Endothelial cell (in vitro differentiated cells): Measurements from ENCODE around the gene CPEB1. TPM values are rescaled to one million over a fixed set of nuclear protein-coding genes. Genes with fewer than 3 reads are reported as not detected.
"Not testable (repeated sequence)": the region's sequence is repeated elsewhere in the genome, so short reads cannot be mapped to it uniquely, and the experiment has no call there.

Experiments
- DNase-seq: peaks from one replicate; pipeline ENCODE4 v3.0.0; 2021; ENCODE audit warnings: low spot score
- H3K27ac Mint-ChIP-seq: one replicate; pipeline ENCODE4 v1.8.0; 2021; ENCODE audit warnings: mixed read lengths, inconsistent platforms; ENCODE audit not compliant: unreplicated experiment
- H3K27me3 Mint-ChIP-seq: one replicate; pipeline ENCODE4 v1.8.0; 2021; ENCODE audit warnings: mild to moderate bottlenecking, moderate library complexity, mixed read lengths, inconsistent platforms; ENCODE audit not compliant: unreplicated experiment
- H3K36me3 Mint-ChIP-seq: one replicate; pipeline ENCODE4 v1.8.0; 2021; ENCODE audit warnings: mild to moderate bottlenecking, low read depth, mixed read lengths, inconsistent platforms; ENCODE audit not compliant: unreplicated experiment
- H3K4me1 Mint-ChIP-seq: one replicate; pipeline ENCODE4 v1.8.0; 2021; ENCODE audit warnings: mild to moderate bottlenecking, mixed read lengths, inconsistent platforms; ENCODE audit not compliant: unreplicated experiment
- H3K4me3 Mint-ChIP-seq: one replicate; pipeline ENCODE4 v1.8.0; 2021; ENCODE audit warnings: mild to moderate bottlenecking, mixed read lengths, inconsistent platforms; ENCODE audit not compliant: unreplicated experiment
- H3K9me3 Mint-ChIP-seq: one replicate; pipeline ENCODE4 v1.8.0; 2021; ENCODE audit warnings: mixed read lengths, inconsistent platforms; ENCODE audit not compliant: unreplicated experiment
- CTCF ChIP-seq: fragments of 200-600 bp; sonication (generic); IDR thresholded peaks from one replicate; pipeline ENCODE4 v1.5.0; 2021; ENCODE audit warnings: antibody characterized with exemption; ENCODE audit not compliant: unreplicated experiment
- total RNA-seq: library from RNA; stranded (reverse); fragmentation: NEBNext Ultra II Directional; extraction: Animal tissue kit (Norgen Biotek cat#: 25700); gene quantifications from one replicate; pipeline ENCODE4 v1.2.1, GENCODE V29; 2021; ENCODE audit not compliant: unreplicated experiment

Gene CPEB1
- total RNA-seq, 1 donor from 2014 or later: not detected

DNA sequence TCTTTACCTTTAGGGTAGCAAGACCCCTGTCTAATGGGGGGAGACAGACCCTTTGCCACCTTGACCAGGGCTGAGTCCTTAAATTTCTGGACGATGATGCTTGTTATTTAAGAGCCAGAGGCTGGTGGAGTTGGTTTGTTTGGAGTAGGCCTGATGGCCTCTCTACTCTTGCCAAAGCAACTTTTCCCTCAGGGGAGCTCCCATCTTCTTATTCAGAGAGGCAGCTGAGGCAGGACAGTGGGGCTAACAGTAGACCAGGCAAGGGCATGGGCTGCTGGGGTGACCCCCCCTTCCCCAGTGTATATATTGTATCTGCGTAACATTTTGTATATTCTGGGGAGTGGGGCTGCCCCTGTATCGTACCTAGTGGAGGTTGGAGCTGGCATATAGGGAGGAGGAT lies 117.2 kb downstream of the CPEB1 start:
- Mint-ChIP-seq H3K4me3 (no peak overlapping the region), H3K27ac (no peak overlapping the region), H3K36me3 (peaks cover 5% of the 10 kb centered on the region), H3K4me1 (no peaks in the 10 kb centered on the region), H3K27me3 (peaks cover 2% of the 10 kb centered on the region), H3K9me3 (no peaks in the 10 kb centered on the region)
- no peak for DNase-seq
- no peak for TF ChIP-seq CTCF

DNA sequence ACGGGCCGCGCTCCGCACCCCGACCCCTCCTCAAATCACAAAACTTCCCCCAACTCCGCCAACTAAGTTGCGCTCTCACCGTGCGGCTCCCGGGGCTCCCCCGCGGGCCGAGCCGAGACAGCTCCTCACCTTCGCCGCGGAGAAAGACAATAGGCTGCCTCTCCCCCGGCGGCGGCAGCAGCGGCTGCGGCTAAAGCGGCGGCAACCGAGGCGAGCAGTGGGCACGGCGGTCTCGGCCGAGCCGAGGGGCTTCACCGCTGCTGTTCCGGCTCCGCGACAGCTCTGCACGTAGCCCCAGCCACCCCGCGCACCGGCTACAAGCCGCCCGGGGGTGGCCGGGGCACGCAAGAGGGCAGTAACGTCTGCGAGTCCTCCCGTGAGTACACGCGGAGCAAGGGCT lies 133.6 kb downstream of the CPEB1 start:
- H3K9me3 Mint-ChIP-seq, H3K27me3 Mint-ChIP-seq, DNase-seq, H3K27ac Mint-ChIP-seq, H3K4me3 Mint-ChIP-seq, H3K4me1 Mint-ChIP-seq, H3K36me3 Mint-ChIP-seq: not testable (repeated sequence)

- not testable (repeated sequence) for DNase-seq, H3K27ac Mint-ChIP-seq, H3K27me3 Mint-ChIP-seq, H3K4me1 Mint-ChIP-seq, H3K9me3 Mint-ChIP-seq, H3K4me3 Mint-ChIP-seq, H3K36me3 Mint-ChIP-seq
Observed at GRCh38 chr15:82507693-82508092, 139.5 kb downstream of the CPEB1 start.

DNA sequence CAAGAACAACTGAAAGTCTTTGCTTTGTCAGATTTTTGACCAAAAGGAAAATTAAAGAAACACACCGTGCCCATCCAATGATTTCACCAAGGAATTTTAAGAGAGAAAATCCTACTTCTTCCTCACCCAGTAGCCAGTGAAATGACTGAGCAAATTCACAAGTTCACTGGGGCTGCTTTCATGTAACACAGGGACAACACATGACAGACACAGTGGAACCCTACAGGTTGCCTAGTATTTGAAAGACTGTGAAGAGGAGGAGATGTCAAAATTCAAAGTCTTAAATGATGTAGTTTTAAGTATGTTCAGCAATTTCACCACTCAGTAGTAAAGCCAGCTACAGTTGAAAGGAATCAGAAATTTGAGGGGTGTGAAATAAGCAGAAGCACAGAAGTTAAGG lies 140.1 kb downstream of the CPEB1 start:
- H3K27ac Mint-ChIP-seq, H3K9me3 Mint-ChIP-seq, H3K27me3 Mint-ChIP-seq, DNase-seq, H3K4me3 Mint-ChIP-seq, H3K4me1 Mint-ChIP-seq, H3K36me3 Mint-ChIP-seq: not testable (repeated sequence)

DNA sequence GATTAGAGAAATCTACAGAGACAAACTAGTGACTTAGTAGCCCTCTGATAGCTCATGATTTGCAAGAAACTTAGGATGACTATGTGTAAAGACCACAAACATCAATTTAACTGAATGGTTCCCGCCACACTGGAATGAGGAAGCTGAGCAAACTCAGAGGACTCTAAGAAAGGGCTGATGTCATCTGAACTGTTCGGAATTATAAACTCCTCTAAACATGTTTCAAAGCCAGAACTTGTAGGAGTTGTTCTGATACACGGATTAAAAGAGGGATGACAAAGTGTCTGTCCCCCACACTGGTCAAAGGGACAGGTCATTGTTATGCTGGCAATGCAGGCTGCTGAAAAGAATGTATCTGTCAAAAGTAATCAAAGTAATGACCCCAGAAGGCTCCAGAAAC lies 141.3 kb downstream of the CPEB1 start:
- DNase-seq, H3K27ac Mint-ChIP-seq, H3K4me1 Mint-ChIP-seq: not testable (repeated sequence)

DNA sequence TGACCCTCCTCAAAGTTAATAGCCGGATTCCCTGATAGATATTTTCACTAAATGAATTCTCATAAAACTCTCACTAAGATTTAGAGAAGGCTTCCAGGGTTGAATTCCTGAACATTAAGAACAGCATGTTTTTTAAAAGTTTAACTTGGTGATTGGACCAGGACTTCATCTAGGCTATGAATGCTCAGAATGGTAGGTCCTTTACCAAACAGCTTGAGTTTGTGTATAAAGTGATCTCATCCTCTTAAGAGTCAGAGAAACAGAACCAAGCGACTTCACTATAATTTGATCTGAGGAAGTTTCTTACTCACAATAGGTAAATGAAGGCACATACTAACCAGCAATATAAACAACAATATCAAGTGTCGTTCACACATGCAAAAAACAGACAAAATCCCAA lies 143.1 kb downstream of the CPEB1 start:
- H3K4me3 Mint-ChIP-seq, H3K27me3 Mint-ChIP-seq, H3K4me1 Mint-ChIP-seq, H3K27ac Mint-ChIP-seq, H3K36me3 Mint-ChIP-seq, H3K9me3 Mint-ChIP-seq, DNase-seq: not testable (repeated sequence)

More for the DNA sequence above, 141.3 kb downstream of the CPEB1 start:
- H3K4me3 Mint-ChIP-seq, H3K36me3 Mint-ChIP-seq, H3K27me3 Mint-ChIP-seq, H3K9me3 Mint-ChIP-seq: not testable (repeated sequence)

DNA sequence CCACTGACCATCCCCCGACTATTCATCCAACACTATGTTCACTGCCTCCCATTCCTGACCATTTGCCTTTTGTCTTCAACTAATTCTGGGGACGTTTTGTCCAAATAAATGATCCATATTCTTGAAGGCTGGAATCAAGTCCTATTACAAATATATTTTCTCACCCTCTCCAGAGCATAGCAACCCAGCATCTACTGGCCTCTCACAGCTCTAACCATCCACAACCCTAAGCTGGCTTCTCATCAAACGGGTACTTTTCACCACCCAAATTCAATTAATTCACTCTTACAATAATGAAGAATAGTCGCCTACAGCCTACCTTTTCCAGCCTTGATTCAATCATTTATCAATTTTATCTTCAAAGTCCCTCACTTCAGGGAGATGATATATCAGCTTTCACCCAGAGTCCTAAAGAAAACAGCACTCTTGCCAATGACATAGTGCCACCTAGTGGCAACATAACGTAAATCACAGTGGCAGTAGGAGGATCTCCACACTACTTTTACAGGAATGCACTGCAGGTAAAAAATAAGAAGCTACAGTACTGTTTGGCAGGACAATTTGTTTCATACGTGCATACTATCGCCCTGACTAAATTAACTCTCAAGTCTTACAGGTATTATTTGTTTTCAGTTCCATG lies 144.3 kb downstream of the CPEB1 start:
- H3K27me3 Mint-ChIP-seq, H3K4me3 Mint-ChIP-seq, H3K36me3 Mint-ChIP-seq, H3K4me1 Mint-ChIP-seq, H3K27ac Mint-ChIP-seq, H3K9me3 Mint-ChIP-seq: not testable (repeated sequence)
- peak; percentile 46 for TF ChIP-seq CTCF
- DNase-seq: peak; percentile 10

GRCh38 chr15:82500772-82501171 lies 146.4 kb downstream of the CPEB1 start:
- not testable (repeated sequence) for H3K27ac Mint-ChIP-seq, H3K4me1 Mint-ChIP-seq, H3K36me3 Mint-ChIP-seq, DNase-seq, H3K4me3 Mint-ChIP-seq, H3K27me3 Mint-ChIP-seq, H3K9me3 Mint-ChIP-seq

GRCh38 chr15:82497978-82498377 lies 149.2 kb downstream of the CPEB1 start:
- not testable (repeated sequence) for H3K4me3 Mint-ChIP-seq, H3K27ac Mint-ChIP-seq, H3K27me3 Mint-ChIP-seq, H3K36me3 Mint-ChIP-seq, DNase-seq, H3K4me1 Mint-ChIP-seq, H3K9me3 Mint-ChIP-seq
